Liver (tissue), 9 donors: ENCODE data around the gene UBAP1. TPM values are rescaled to one million over a fixed set of nuclear protein-coding genes. Genes with fewer than 3 reads are reported as not detected.
A peak's percentile ranks its signal among the peaks of the same experiment; 100 is the strongest.

Source experiments
- DNase-seq: peaks from one replicate; pipeline ENCODE4 v3.0.0-alpha.2; 2017; ENCODE audit warnings: low spot score
- H3K27ac ChIP-seq, 2 donors: one replicate each; pipeline ENCODE4 v1.7.0; 2013; ENCODE audit warnings: inconsistent platforms in 2 of 2, low read length in 2 of 2, control low read depth in 1 of 2, low read depth in 1 of 2, mild to moderate bottlenecking in 1 of 2
- H3K27me3 ChIP-seq, 4 donors: one replicate each; pipeline versions ENCODE4 v1.6.1 to v1.7.0; 2013; ENCODE audit warnings: low read length in 3 of 4, inconsistent platforms in 1 of 4, mild to moderate bottlenecking in 1 of 4, moderate library complexity in 1 of 4; ENCODE audit not compliant: control insufficient read depth in 4 of 4, insufficient read depth in 4 of 4
- H3K36me3 ChIP-seq, 4 donors: one replicate each; pipeline versions ENCODE4 v1.6.1 to v1.7.0; 2013; ENCODE audit warnings: low read length in 3 of 4, mild to moderate bottlenecking in 3 of 4, low read depth in 1 of 4, moderate library complexity in 1 of 4; ENCODE audit not compliant: control insufficient read depth in 4 of 4, insufficient read depth in 3 of 4
- H3K4me1 ChIP-seq, 4 donors: one replicate each; pipeline versions ENCODE4 v1.6.1 to v1.7.0; 2013; ENCODE audit warnings: low read length in 3 of 4, mild to moderate bottlenecking in 3 of 4, moderate library complexity in 1 of 4; ENCODE audit not compliant: control insufficient read depth in 4 of 4, insufficient read depth in 4 of 4
- H3K4me3 ChIP-seq, 3 donors: one replicate each; pipeline versions ENCODE4 v1.6.1 to v1.7.0; 2013; ENCODE audit warnings: low read length in 3 of 3, control low read depth in 1 of 3, low read depth in 1 of 3, mild to moderate bottlenecking in 1 of 3
- H3K9ac ChIP-seq, 2 donors: one replicate each; pipeline ENCODE4 v1.7.0; 2013; ENCODE audit warnings: low read length in 2 of 2, mild to moderate bottlenecking in 2 of 2, moderate library complexity in 2 of 2, control low read depth in 1 of 2, low read depth in 1 of 2
- H3K9me3 ChIP-seq, 4 donors: one replicate each; pipeline versions ENCODE4 v1.6.1 to v1.7.0; 2013; ENCODE audit warnings: low read length in 3 of 4; ENCODE audit not compliant: control insufficient read depth in 4 of 4
- EGR1 ChIP-seq, 2 donors: IDR thresholded peaks; 2 replicates each; pipeline ENCODE4 v1.6.1; 2016 to 2018; ENCODE audit warnings: antibody characterized with exemption in 2 of 2, low read depth in 2 of 2
- FOXA1 ChIP-seq: IDR thresholded peaks from 2 replicates; pipeline ENCODE4 v1.6.1; 2016; ENCODE audit warnings: antibody characterized with exemption
- FOXA2 ChIP-seq: IDR thresholded peaks from 2 replicates; pipeline ENCODE4 v1.6.1; 2016; ENCODE audit warnings: antibody characterized with exemption
- GABPA ChIP-seq, 2 donors: IDR thresholded peaks in 1 of 2; conservative IDR thresholded peaks in 1 of 2; 2 replicates each; pipeline ENCODE4 v1.6.1; 2016; ENCODE audit warnings: antibody characterized with exemption in 2 of 2, mild to moderate bottlenecking in 1 of 2, moderate library complexity in 1 of 2
- HNF4A ChIP-seq, 2 donors: conservative IDR thresholded peaks; 2 replicates each; pipeline ENCODE4 v1.6.1; 2016; ENCODE audit warnings: antibody characterized with exemption in 2 of 2, mild to moderate bottlenecking in 2 of 2
- HNF4G ChIP-seq: IDR thresholded peaks from 2 replicates; pipeline ENCODE4 v1.6.1; 2016; ENCODE audit warnings: antibody characterized with exemption
- JUND ChIP-seq, 2 donors: IDR thresholded peaks; 2 replicates each; pipeline ENCODE4 v1.6.1; 2016; ENCODE audit warnings: antibody characterized with exemption in 2 of 2
- NR2F2 ChIP-seq: IDR thresholded peaks from 2 replicates; pipeline ENCODE4 v1.6.1; 2016; ENCODE audit warnings: antibody characterized with exemption
- RAD21 ChIP-seq, 2 donors: IDR thresholded peaks; 2 replicates each; pipeline ENCODE4 v1.6.1; 2016; ENCODE audit warnings: antibody characterized with exemption in 2 of 2, mild to moderate bottlenecking in 2 of 2
- RXRA ChIP-seq, 2 donors: IDR thresholded peaks; 2 replicates each; pipeline ENCODE4 v1.6.1; 2017 to 2018; ENCODE audit warnings: antibody characterized with exemption in 2 of 2, mild to moderate bottlenecking in 1 of 2
- SP1 ChIP-seq: IDR thresholded peaks from 2 replicates; pipeline ENCODE4 v1.6.1; 2018; ENCODE audit warnings: antibody characterized with exemption, mild to moderate bottlenecking
- TAF1 ChIP-seq: conservative IDR thresholded peaks from 2 replicates; pipeline ENCODE4 v1.6.1; 2016; ENCODE audit warnings: antibody characterized with exemption, mild to moderate bottlenecking
- YY1 ChIP-seq: IDR thresholded peaks from 2 replicates; pipeline ENCODE4 v1.6.1; 2016; ENCODE audit warnings: antibody characterized with exemption, mild to moderate bottlenecking
- WGBS: extraction: QIAGEN DNeasy Blood & Tissue Kit; methylation state at CpG from one replicate; pipeline ENCODE4 v1.1.7; 2013; 5-methylcytosine and 5-hydroxymethylcytosine counted together
- polyA plus RNA-seq, 2 donors: library from polyadenylated mRNA; stranded (reverse) in 1 of 2; unstranded in 1 of 2; fragments of 200-250 nt in 1 of 2; fragments of >200 nt in 1 of 2; fragmentation: Nextera tagmentation in 1 of 2; extraction: Ambion mirVana in 1 of 2; gene quantifications; one replicate each; pipeline versions ENCODE4 v1.2.1 to v1.2.3, GENCODE V29; 2013 to 2015
- total RNA-seq, 2 donors: library from RNA; depleted of rRNA; stranded (reverse); fragments of >200 nt; gene quantifications; one replicate each; pipeline ENCODE4 v1.2.3, GENCODE V29; 2014
- TF ChIP-seq, protein P1 (sequence below): IDR thresholded peaks from 2 replicates; pipeline ENCODE4 v1.6.1; 2016; ENCODE audit warnings: antibody characterized with exemption
- TF ChIP-seq, protein P2 (sequence below): IDR thresholded peaks from 2 replicates; pipeline ENCODE4 v1.6.1; 2016; ENCODE audit warnings: antibody characterized with exemption
- TF ChIP-seq, protein P3 (sequence below): IDR thresholded peaks from 2 replicates; pipeline ENCODE4 v1.6.1; 2016; ENCODE audit warnings: antibody characterized with exemption, mild to moderate bottlenecking
- TF ChIP-seq, protein P4 (sequence below): fragments of 150-350 bp; IDR thresholded peaks from 2 replicates; pipeline ENCODE4 v1.5.1; 2017; ENCODE audit warnings: improper control_type of control experiment, low read depth, low read length; ENCODE audit not compliant: missing input control
- TF ChIP-seq, protein P5 (sequence below): IDR thresholded peaks from 2 replicates; pipeline ENCODE4 v1.6.1; 2016; ENCODE audit warnings: antibody characterized with exemption
- donor health status: healthy.
- donor health status: healthy.
- donor health status: healthy.
- donor health status: healthy.
- donor health status: healthy.

UBAP1 gene
- total and polyA plus RNA-seq, 4 donors, result 21.2 to 31.6 (median 23.7) TPM

DNA sequence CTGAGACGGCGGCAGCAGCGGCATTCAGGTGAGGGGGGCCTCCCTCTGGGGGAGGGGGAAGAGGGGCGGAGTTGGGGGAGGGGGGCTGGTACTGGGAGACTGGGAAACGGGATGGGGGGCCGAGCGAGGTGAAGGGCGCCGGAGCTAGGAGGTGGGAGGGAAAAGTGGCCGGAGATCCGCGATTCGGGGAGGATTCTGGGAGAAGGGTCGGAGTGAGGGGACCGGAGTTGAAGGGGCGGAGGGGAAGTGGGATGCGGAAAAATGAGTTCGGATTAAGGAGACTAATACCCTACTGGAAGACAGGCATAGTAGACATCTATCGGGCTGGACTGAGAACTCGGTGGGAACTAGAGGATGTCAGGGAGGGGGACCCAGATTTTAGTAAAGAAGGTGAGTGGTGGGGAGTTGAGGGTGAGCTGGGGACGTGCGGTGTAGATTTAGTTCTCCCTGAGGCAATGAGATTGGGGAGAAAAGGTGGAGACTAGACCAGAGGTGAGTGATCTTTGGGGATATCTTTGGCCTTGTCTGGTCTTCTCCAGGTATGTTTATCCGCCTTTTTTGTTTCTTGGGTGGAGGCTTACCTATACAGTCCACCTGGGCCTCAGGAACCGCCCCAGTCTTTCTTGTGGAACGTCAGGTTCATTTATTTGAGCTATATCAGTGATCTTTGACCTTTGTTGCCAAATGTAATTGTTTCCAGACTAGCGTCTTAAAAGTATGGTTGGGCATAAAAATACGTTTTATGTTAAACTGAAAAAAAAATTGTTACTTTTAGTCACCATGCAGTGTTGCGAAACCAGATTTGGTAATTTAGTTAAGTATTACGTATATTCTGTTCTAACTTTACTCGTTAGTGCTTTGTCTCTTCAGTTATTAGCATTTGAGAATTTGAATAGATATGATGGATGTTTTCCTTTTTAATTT, 632 bp downstream of the UBAP1 start:
- Histone ChIP-seq H3K4me1 (peaks cover 3 to 9% (median 5%) of the 10 kb centered on the region in 4 donors), H3K9me3 (no peaks in the 10 kb centered on the region), H3K36me3 (no peaks in the 10 kb centered on the region), H3K27ac (peak overlapping the region; percentile 98 to 100), H3K27me3 (no peaks in the 10 kb centered on the region), H3K4me3 (peak overlapping the region; percentile 84 to 97 (median 92)), H3K9ac (peak overlapping the region; percentile 94 to 98)
- no peak for TF ChIP-seq JUND (IDR thresholded peaks at IDR 0.05)
- no peak for TF ChIP-seq EGR1 (IDR thresholded peaks at IDR 0.05; ENCODE audit: low read depth in 2 of 2)
- TF ChIP-seq HNF4A (conservative IDR thresholded peaks at IDR 0.05), result peak in 1 of 2 donors; percentile 15
- no peak for TF ChIP-seq HNF4G
- TF ChIP-seq GABPA (IDR thresholded peaks at IDR 0.05 in 1 of 2, conservative IDR thresholded peaks at IDR 0.05 in 1 of 2), result no peak
- peak; percentile 48 for TF ChIP-seq NR2F2
- peak; percentile 58 for TF ChIP-seq YY1
- TF ChIP-seq, protein P1, sequence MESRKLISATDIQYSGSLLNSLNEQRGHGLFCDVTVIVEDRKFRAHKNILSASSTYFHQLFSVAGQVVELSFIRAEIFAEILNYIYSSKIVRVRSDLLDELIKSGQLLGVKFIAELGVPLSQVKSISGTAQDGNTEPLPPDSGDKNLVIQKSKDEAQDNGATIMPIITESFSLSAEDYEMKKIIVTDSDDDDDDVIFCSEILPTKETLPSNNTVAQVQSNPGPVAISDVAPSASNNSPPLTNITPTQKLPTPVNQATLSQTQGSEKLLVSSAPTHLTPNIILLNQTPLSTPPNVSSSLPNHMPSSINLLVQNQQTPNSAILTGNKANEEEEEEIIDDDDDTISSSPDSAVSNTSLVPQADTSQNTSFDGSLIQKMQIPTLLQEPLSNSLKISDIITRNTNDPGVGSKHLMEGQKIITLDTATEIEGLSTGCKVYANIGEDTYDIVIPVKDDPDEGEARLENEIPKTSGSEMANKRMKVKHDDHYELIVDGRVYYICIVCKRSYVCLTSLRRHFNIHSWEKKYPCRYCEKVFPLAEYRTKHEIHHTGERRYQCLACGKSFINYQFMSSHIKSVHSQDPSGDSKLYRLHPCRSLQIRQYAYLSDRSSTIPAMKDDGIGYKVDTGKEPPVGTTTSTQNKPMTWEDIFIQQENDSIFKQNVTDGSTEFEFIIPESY, result peak; percentile 11
- no peak for DNase-seq
- whole genome bisulfite sequencing, result 3% methylated on average over 30 of the region's 30 CpGs

DNA sequence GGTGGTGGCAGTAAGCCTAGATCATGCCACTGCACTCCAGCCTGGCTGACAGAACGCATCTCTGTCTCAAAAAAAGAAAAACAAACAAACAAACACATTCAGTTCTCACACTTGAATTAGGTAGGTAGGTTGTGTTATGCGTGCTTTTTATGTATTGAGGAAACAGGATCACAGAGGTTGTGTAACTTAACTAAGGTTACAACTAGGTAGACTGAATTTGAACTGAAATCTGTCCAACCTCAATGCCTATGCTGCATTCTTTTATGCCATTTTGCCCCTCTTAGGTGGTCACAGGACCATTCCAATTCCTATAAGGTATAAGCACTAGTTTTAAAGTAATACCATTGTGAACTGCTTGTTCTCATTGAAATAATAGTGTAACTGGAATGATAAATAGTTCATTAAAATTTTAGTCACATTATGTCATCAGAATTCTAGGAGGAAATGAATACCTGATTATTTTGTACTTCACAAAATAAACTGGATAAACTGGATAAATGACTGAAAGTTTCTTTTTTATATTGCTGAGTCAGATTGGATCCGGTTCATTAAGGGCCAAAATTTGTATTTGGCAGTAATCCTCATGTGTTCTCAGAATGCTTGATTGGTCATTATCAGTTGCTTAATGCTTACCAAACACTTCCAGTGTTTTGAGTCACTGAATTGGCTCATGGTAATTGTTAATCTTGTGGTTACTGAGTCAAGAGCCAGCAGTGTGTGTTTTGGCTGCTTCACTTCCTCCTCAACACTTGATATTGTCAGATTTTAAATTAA, 7.1 kb downstream of the UBAP1 start:
- Histone ChIP-seq H3K4me3 (no peak overlapping the region), H3K9me3 (no peaks in the 10 kb centered on the region), H3K4me1 (peaks cover 8 to 25% (median 11%) of the 10 kb centered on the region in 4 donors), H3K36me3 (peaks cover 0 to 4% (median 0%) of the 10 kb centered on the region in 4 donors), H3K27me3 (no peaks in the 10 kb centered on the region), H3K9ac (peak overlapping the region; percentile 10 to 57), H3K27ac (peak overlapping the region; percentile 90 to 95)
- WGBS, result 22% methylated on average over 3 of the region's 3 CpGs
- DNase-seq, result no peak
- TF ChIP-seq EGR1 (IDR thresholded peaks at IDR 0.05; ENCODE audit: low read depth in 2 of 2) (no peak), FOXA2 (peak; percentile 48), NR2F2 (peak; percentile 13), RXRA (IDR thresholded peaks at IDR 0.05) (peak; percentile 72 to 88), FOXA1 (no peak), YY1 (no peak), TAF1 (no peak), HNF4G (no peak), HNF4A (conservative IDR thresholded peaks at IDR 0.05) (peak; percentile 28 to 66), RAD21 (IDR thresholded peaks at IDR 0.05) (peak; percentile 28 to 33), JUND (IDR thresholded peaks at IDR 0.05) (peak; percentile 68 to 69), GABPA (IDR thresholded peaks at IDR 0.05 in 1 of 2, conservative IDR thresholded peaks at IDR 0.05 in 1 of 2) (no peak), SP1 (peak; percentile 70)
- TF ChIP-seq, protein P2, sequence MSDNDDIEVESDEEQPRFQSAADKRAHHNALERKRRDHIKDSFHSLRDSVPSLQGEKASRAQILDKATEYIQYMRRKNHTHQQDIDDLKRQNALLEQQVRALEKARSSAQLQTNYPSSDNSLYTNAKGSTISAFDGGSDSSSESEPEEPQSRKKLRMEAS, result peak; percentile 64
- TF ChIP-seq, protein P3, sequence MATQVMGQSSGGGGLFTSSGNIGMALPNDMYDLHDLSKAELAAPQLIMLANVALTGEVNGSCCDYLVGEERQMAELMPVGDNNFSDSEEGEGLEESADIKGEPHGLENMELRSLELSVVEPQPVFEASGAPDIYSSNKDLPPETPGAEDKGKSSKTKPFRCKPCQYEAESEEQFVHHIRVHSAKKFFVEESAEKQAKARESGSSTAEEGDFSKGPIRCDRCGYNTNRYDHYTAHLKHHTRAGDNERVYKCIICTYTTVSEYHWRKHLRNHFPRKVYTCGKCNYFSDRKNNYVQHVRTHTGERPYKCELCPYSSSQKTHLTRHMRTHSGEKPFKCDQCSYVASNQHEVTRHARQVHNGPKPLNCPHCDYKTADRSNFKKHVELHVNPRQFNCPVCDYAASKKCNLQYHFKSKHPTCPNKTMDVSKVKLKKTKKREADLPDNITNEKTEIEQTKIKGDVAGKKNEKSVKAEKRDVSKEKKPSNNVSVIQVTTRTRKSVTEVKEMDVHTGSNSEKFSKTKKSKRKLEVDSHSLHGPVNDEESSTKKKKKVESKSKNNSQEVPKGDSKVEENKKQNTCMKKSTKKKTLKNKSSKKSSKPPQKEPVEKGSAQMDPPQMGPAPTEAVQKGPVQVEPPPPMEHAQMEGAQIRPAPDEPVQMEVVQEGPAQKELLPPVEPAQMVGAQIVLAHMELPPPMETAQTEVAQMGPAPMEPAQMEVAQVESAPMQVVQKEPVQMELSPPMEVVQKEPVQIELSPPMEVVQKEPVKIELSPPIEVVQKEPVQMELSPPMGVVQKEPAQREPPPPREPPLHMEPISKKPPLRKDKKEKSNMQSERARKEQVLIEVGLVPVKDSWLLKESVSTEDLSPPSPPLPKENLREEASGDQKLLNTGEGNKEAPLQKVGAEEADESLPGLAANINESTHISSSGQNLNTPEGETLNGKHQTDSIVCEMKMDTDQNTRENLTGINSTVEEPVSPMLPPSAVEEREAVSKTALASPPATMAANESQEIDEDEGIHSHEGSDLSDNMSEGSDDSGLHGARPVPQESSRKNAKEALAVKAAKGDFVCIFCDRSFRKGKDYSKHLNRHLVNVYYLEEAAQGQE, result no peak
- TF ChIP-seq, protein P1, result peak; percentile 39
- TF ChIP-seq, protein P4, sequence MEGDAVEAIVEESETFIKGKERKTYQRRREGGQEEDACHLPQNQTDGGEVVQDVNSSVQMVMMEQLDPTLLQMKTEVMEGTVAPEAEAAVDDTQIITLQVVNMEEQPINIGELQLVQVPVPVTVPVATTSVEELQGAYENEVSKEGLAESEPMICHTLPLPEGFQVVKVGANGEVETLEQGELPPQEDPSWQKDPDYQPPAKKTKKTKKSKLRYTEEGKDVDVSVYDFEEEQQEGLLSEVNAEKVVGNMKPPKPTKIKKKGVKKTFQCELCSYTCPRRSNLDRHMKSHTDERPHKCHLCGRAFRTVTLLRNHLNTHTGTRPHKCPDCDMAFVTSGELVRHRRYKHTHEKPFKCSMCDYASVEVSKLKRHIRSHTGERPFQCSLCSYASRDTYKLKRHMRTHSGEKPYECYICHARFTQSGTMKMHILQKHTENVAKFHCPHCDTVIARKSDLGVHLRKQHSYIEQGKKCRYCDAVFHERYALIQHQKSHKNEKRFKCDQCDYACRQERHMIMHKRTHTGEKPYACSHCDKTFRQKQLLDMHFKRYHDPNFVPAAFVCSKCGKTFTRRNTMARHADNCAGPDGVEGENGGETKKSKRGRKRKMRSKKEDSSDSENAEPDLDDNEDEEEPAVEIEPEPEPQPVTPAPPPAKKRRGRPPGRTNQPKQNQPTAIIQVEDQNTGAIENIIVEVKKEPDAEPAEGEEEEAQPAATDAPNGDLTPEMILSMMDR, result no peak
- TF ChIP-seq, protein P5, sequence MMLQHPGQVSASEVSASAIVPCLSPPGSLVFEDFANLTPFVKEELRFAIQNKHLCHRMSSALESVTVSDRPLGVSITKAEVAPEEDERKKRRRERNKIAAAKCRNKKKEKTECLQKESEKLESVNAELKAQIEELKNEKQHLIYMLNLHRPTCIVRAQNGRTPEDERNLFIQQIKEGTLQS, result peak; percentile 65
